GM12801 (cell line): ENCODE measurements around the gene DNAH10.

Source experiments
- TF ChIP-seq, protein P1 (sequence below): IDR thresholded peaks from one replicate; pipeline ENCODE4 v1.5.1; 2011; ENCODE audit warnings: control low read depth; ENCODE audit not compliant: insufficient read length; ENCODE audit errors: extremely low read depth

The DNAH10 gene

DNA sequence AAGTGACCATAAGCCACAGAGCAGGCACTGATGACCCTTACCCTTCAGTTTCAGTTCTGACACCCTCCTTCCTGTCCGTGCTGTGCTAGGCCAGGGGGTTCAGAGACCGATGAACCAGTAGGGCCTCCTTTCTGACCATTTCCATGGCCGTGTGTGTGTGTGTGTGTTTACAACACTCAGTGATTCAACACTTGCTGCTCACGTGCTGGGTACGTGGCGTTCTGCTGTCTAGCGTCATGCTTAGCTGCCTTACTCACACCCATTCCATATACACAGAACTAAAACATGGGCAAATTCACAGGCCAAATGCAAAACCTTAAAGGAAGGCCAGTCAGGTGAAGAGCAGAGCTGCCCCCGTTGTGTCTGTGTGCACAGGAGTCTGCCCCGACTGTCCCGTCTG, 67.5 kb downstream of the DNAH10 start:
- TF ChIP-seq, protein P1, sequence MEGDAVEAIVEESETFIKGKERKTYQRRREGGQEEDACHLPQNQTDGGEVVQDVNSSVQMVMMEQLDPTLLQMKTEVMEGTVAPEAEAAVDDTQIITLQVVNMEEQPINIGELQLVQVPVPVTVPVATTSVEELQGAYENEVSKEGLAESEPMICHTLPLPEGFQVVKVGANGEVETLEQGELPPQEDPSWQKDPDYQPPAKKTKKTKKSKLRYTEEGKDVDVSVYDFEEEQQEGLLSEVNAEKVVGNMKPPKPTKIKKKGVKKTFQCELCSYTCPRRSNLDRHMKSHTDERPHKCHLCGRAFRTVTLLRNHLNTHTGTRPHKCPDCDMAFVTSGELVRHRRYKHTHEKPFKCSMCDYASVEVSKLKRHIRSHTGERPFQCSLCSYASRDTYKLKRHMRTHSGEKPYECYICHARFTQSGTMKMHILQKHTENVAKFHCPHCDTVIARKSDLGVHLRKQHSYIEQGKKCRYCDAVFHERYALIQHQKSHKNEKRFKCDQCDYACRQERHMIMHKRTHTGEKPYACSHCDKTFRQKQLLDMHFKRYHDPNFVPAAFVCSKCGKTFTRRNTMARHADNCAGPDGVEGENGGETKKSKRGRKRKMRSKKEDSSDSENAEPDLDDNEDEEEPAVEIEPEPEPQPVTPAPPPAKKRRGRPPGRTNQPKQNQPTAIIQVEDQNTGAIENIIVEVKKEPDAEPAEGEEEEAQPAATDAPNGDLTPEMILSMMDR = no peak

DNA sequence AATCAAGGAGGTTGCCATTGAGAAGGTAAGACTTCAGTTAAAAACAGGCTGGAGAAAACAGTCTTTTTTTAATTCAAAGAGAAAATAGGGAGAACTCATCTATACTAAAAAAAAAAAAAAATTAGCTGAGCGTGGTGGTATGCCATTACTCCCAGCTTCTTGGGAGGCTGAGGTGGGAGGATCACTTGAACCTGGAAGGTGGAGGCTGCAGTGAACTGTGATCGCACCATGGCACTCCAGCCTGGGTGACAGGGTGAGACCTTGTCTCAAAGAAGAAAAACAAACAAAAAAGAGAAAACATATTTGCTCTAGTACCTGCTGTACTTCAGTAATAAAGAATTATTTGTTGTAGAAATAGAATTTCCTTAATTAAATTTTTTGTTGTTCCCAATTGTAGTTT, 68.6 kb downstream of the DNAH10 start:
- TF ChIP-seq, protein P1 = no peak

GRCh38 chr12:123832052-123832451, 70.0 kb downstream of the DNAH10 start:
- TF ChIP-seq, protein P1 = no peak

DNA sequence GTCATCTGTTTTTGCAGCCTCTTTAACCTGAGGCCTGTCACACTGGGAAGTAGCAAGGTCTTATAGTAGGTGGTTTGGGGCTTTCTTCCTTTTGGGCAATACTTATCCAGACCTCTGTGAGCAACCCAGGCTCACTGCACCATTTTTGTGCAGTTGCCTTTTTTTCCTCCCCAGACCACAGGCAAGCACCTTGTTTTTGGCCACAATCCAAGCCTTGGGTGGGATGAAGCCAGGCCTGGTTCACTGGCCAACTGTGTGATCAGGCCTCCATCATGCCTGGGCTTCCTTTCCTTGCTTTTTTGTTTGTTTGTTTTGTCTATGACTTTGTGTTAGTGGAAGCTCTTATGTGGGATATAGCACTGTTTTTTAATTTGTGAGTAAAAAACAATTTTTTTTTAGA, 71.7 kb downstream of the DNAH10 start:
- TF ChIP-seq, protein P1 = no peak

DNA sequence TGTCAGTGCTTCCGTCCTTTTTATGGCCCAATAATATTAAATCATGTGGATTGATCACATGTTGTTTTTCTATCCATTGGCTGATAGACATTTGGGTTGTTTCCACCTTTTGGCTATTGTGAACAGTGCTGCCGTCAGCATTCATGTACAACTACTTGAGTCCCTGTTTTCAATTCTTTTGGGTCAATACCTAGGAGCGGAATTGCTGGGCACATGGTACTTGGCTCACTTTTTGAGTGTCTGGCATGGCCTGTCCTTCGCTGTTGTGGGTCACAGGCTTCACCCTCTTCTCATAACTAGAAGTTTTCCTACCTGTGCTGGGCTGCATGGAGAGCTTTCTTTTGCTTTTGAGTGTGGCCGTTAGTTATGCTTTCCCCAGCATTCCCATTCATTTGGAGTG, 72.7 kb downstream of the DNAH10 start:
- TF ChIP-seq, protein P1 = no peak

- TF ChIP-seq, protein P1 = no peak
These were observed 74.2 kb downstream of the DNAH10 start for GRCh38 chr12:123836292-123836691.

GRCh38 chr12:123839826-123840225, 77.7 kb downstream of the DNAH10 start:
- TF ChIP-seq, protein P1 = no peak
